Testis (tissue), 2 donors: ENCODE results near the gene DHRS3.

ENCODE experiments used
- CTCF ChIP-seq, 3 experiments: fragments of 450-650 bp in 2 of 3; fragments of 200-600 bp in 1 of 3; sonication (generic) in 1 of 3; IDR thresholded peaks; one replicate each; pipeline ENCODE4 v1.5.1; 2016 to 2019; ENCODE audit warnings: antibody characterized with exemption in 3 of 3, mild to moderate bottlenecking in 2 of 3, moderate library complexity in 1 of 3
- POLR2A ChIP-seq: fragments of 450-650 bp; IDR thresholded peaks from one replicate; pipeline ENCODE4 v1.6.1; 2017; ENCODE audit warnings: antibody characterized with exemption, mild to moderate bottlenecking, moderate library complexity

GRCh38 chr1:12600880-12601633 lies 17.0 kb downstream of the DHRS3 start:
- TF ChIP-seq CTCF (IDR thresholded peaks at IDR 0.05) (peak in 2 of 3 experiments; percentile 10 to 12), POLR2A (no peak)
